GM19395 (cell line): Measurements from ENCODE around the gene MTARC1.

Experiments used
- ATAC-seq: cut with Tn5 transposase; IDR thresholded peaks from one replicate; pipeline ENCODE4 v1.9.1; 2021; ENCODE audit warnings: mild to moderate bottlenecking, moderate library complexity; ENCODE audit not compliant: unreplicated experiment

Gene MTARC1

DNA sequence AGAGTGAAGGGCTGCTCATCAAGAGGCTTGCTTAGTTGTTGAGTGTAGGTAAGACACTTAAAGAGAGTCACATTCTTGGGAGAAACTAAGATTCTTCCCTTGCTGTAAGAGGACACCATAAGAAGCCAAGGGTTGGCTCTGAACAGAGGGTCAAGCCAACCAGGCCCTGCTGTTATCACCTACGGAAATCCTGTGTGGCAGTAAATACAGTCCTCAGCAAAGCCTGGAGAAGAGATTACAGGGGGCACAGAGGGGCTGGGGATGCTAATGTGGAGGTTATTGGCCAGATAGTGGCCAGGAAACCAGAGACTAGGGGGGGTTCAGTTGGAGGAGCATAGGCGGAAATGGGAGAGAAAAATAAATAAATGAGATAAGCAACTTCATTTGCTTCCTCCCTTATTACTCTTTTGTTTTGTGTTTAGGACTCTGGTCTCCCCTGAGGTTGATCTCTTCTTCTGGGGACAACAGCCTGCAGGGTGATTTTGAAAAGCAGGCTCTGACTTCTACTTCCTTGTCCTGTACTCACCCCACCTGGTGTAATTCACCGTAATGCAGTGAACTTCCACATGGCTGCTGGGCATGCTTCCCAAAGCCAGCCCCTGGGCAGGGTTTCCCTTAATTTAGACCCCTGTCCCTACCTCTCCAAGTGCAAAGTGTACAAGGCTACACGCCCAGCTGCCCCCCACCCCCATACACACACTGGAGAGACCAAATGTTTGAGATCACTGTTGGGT lies 40.9 kb downstream of the MTARC1 start:
- no peak for ATAC-seq

DNA sequence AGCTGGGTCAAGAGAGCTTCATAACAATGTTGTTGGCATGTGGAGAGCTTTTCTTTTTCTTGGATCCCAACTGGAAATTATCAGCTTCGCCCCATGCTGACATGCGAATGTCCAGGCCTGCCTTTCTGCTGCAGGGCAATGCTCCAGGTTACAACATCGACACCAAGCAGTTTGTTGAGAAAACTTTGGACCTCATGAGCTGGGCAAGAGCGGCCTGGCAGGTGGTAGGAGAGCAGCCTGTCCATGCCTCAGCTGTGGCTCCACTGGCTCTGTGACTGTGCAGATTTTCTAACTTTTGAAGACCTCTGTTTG lies 41.4 kb downstream of the MTARC1 start:
- no peak for ATAC-seq

DNA sequence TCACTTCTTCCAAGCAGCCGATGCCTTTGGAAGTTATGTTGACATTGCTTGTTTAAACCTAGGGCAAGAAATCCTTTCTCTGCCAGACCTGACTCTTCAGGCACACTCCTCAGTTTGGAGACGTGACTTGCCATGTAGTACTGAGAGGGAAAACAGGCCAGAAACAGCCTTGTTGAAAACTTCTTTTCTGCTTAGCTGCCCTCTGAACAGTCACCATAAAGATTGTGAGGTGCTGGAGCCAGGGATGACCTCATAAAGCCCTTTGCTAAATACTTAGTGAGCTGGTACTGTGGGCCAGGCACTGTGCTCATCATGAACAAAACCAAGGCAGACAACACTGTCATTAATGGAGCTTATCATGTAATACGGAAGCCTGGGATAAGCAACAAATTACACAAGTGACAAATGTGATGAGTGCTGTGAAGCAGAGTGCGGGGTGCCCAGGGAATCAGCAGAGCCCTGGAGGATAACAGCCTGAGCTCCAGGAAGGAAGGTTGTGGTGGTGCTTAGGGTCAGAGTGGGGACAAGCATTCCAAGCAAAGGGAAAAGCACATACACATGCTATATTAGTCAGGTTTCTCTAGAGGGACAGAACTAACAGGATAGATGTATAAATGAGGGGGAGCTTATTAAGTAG lies 42.4 kb downstream of the MTARC1 start:
- ATAC-seq, result no peak

DNA sequence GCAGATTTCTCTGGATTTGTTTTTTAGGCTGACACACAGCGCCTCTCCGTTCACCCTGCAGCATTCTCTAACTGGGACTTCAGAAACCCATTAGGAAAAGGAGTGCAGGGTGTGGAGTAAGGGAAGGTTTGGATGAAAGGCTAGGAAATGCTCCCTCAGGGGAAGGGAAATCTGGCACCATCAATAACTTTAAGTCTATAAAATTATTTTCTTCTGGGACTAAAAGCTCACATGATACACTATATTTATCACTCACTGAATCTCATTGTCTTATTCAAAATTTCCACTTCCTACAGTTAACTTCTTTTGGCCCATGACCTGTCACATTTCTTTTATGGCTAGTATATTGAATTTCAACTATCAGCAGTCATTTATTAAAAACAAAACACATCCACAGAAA lies 46.7 kb downstream of the MTARC1 start:
- no peak for ATAC-seq

DNA sequence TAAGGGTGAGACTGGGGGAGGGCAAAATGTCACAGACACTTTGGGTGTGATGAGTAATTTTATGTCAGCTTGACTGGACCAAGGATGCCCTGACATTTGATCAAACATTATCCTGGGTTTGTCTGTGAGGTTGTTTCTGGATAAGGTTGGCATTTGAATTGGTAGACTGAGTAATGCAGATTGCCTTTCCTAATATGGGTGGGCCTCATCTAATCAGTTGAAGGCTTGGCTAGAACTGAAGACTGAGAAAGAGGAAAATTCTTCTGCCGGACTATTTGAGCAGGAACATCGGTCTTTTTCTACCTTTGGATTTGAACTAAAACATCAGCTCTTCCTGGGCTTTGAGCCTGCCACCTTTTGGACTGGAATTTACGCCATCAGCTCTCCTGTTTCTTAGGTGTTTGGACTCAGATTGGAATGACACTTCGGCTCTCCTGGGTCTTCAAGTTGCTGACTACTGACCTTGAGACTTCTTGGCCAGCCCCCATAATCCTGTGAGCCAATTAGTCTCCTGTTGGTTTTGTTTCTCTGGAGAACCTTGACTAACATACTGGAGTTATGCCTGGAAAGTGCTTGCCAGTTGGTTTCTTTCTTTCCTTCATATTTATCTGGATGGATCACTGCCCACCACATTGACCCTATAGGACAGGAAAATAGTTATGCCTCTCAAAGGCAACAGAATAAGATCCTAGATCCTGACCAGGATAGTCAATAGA lies 47.6 kb downstream of the MTARC1 start:
- ATAC-seq, result no peak
